Smooth muscle cell (in vitro differentiated cells): ENCODE measurements around the gene KRTAP6-3. TPM values are rescaled to one million over a fixed set of nuclear protein-coding genes. Genes with fewer than 3 reads are reported as not detected.

Source experiments
- DNase-seq: peaks from one replicate; lab custom pipeline; 2025; ENCODE audit not compliant: unreplicated experiment; lab: John Stamatoyannopoulos, UW
- H2AFZ ChIP-seq: fragments of 200-600 bp; sonication (generic); 2 replicates; pipeline ENCODE4 v1.6.0; 2016; ENCODE audit warnings: antibody characterized with exemption, low read depth, mild to moderate bottlenecking
- H3F3A ChIP-seq: fragments of 200-600 bp; sonication (generic); 2 replicates; pipeline ENCODE4 v1.6.0; 2017; ENCODE audit warnings: antibody characterized with exemption, low read depth
- H3K27ac ChIP-seq: fragments of 200-600 bp; sonication (generic); 2 replicates; pipeline ENCODE4 v1.5.1; 2016; ENCODE audit warnings: low read depth, mild to moderate bottlenecking
- H3K27me3 ChIP-seq: fragments of 200-600 bp; sonication (generic); 2 replicates; pipeline ENCODE4 v1.6.1; 2016; ENCODE audit warnings: low read depth, mild to moderate bottlenecking
- H3K36me3 ChIP-seq: fragments of 200-600 bp; sonication (generic); 2 replicates; pipeline ENCODE4 v1.5.1; 2016; ENCODE audit warnings: low read depth
- H3K4me1 ChIP-seq: fragments of 200-600 bp; sonication (generic); 2 replicates; pipeline ENCODE4 v1.5.1; 2016; ENCODE audit warnings: low read depth
- H3K4me2 ChIP-seq: fragments of 200-600 bp; sonication (generic); 2 replicates; pipeline ENCODE4 v1.6.0; 2016; ENCODE audit warnings: mild to moderate bottlenecking
- H3K4me3 ChIP-seq: fragments of 200-600 bp; sonication (generic); 2 replicates; pipeline ENCODE4 v1.5.1; 2016; ENCODE audit warnings: mild to moderate bottlenecking
- H3K79me2 ChIP-seq: fragments of 200-600 bp; sonication (generic); 2 replicates; pipeline ENCODE4 v1.6.0; 2016; ENCODE audit warnings: low read depth, mild to moderate bottlenecking
- H3K9ac ChIP-seq: fragments of 200-600 bp; sonication (generic); 2 replicates; pipeline ENCODE4 v1.6.0; 2016; ENCODE audit warnings: low read depth
- H3K9me3 ChIP-seq: fragments of 200-600 bp; sonication (generic); replicated peaks from 2 replicates; pipeline ENCODE4 v1.5.1; 2016; ENCODE audit warnings: low read depth
- H4K20me1 ChIP-seq: fragments of 200-600 bp; sonication (generic); 2 replicates; pipeline ENCODE4 v1.6.0; 2016; ENCODE audit warnings: low read depth
- CTCF ChIP-seq: fragments of 200-600 bp; sonication (generic); IDR thresholded peaks from 2 replicates; pipeline ENCODE4 v1.5.1; 2017; ENCODE audit warnings: borderline replicate concordance, mild to moderate bottlenecking, antibody characterized with exemption; ENCODE audit not compliant: insufficient read depth, poor library complexity, severe bottlenecking
- WGBS: methylation state at CpG from one replicate; pipeline ENCODE4 v1.1.7; 2016; ENCODE audit warnings: low lambda C conversion rate; 5-methylcytosine and 5-hydroxymethylcytosine counted together
- polyA plus RNA-seq: library from polyadenylated mRNA; unstranded; fragments of >200 nt; fragmentation: Nextera tagmentation; extraction: Ambion mirVana; gene quantifications from 2 replicates; pipeline ENCODE4 v1.2.1, GENCODE V29; 2016
- total RNA-seq: library from RNA; depleted of rRNA; stranded (reverse); fragments of >200 nt; gene quantifications from 2 replicates; pipeline ENCODE4 v1.2.3, GENCODE V29; 2014

Gene KRTAP6-3
- total and polyA plus RNA-seq, 2 experiments from 2014 or later: not detected

- Histone ChIP-seq H3K4me2 (no peak overlapping the region), H2AFZ (no peak overlapping the region)
- WGBS: 89% methylated on average over 2 of the region's 2 CpGs
Measured at GRCh38 chr21:30612132-30612531, 19.9 kb downstream of the KRTAP6-3 start.

GRCh38 chr21:30613836-30614235 lies 21.6 kb downstream of the KRTAP6-3 start, which contains the start of gene KRTAP6-1:
KRTAP6-1 (minus strand) TSS chr21:30613930; CDS start chr21:30613904, 26 bp downstream.
- no peaks in the 10 kb centered on the region for H3K79me2 ChIP-seq
- H4K20me1 ChIP-seq: no peaks in the 10 kb centered on the region
- no peaks in the 10 kb centered on the region for H3K9me3 ChIP-seq
- no peaks in the 10 kb centered on the region for H3K4me1 ChIP-seq
- H3K27me3 ChIP-seq: no peaks in the 10 kb centered on the region
- H3K36me3 ChIP-seq: no peaks in the 10 kb centered on the region
- TF ChIP-seq CTCF: no peak
- no peak within 1 kb of the TSS for H2AFZ ChIP-seq
- no peaks in the 10 kb centered on the region for H3F3A ChIP-seq
- H3K4me2 ChIP-seq: no peak within 1 kb of the TSS
- H3K4me3 ChIP-seq: no peak within 1 kb of the TSS
- no peak within 1 kb of the TSS for H3K9ac ChIP-seq
- H3K27ac ChIP-seq: no peak within 1 kb of the TSS
- WGBS: 68% methylated on average over 2 of the region's 2 CpGs
- no peak for DNase-seq

More at GRCh38 chr21:30612132-30612531, 19.9 kb downstream of the KRTAP6-3 start:
- DNase-seq: no peak
- Histone ChIP-seq H3K27me3 (no peaks in the 10 kb centered on the region), H3K79me2 (no peaks in the 10 kb centered on the region), H3K4me1 (no peaks in the 10 kb centered on the region), H3K9me3 (no peaks in the 10 kb centered on the region), H3K9ac (no peak overlapping the region), H3F3A (no peaks in the 10 kb centered on the region), H3K36me3 (no peaks in the 10 kb centered on the region), H3K4me3 (no peak overlapping the region), H4K20me1 (no peaks in the 10 kb centered on the region), H3K27ac (no peak overlapping the region)
- TF ChIP-seq CTCF: no peak

GRCh38 chr21:30615199-30615598 lies 23.0 kb downstream of the KRTAP6-3 start:
- no peak for TF ChIP-seq CTCF
- no peaks in the 10 kb centered on the region for H3K79me2 ChIP-seq
- no peaks in the 10 kb centered on the region for H3K9me3 ChIP-seq
- DNase-seq: no peak
- H4K20me1 ChIP-seq: no peaks in the 10 kb centered on the region
- H3K4me3 ChIP-seq: no peak overlapping the region
- no peak overlapping the region for H3K27ac ChIP-seq
- H3K36me3 ChIP-seq: no peaks in the 10 kb centered on the region
- no peak overlapping the region for H2AFZ ChIP-seq
- H3K4me2 ChIP-seq: no peak overlapping the region
- H3F3A ChIP-seq: no peaks in the 10 kb centered on the region
- H3K9ac ChIP-seq: no peak overlapping the region
- no peaks in the 10 kb centered on the region for H3K4me1 ChIP-seq
- no peaks in the 10 kb centered on the region for H3K27me3 ChIP-seq

- Histone ChIP-seq H3K4me2 (no peak within 1 kb of the TSS), H3K4me1 (no peaks in the 10 kb centered on the region), H3K4me3 (no peak within 1 kb of the TSS), H3K79me2 (no peaks in the 10 kb centered on the region), H3F3A (no peaks in the 10 kb centered on the region), H3K9ac (no peak within 1 kb of the TSS), H3K27me3 (no peaks in the 10 kb centered on the region), H4K20me1 (no peaks in the 10 kb centered on the region), H3K36me3 (no peaks in the 10 kb centered on the region), H3K9me3 (no peaks in the 10 kb centered on the region), H2AFZ (no peak within 1 kb of the TSS), H3K27ac (no peak within 1 kb of the TSS)
- no peak for TF ChIP-seq CTCF
- DNase-seq: no peak
- 93% methylated on average over 2 of the region's 2 CpGs for WGBS
Measured at GRCh38 chr21:30616125-30616524, 23.9 kb downstream of the KRTAP6-3 start, which contains the start of gene KRTAP20-1. KRTAP20-1 (plus strand) TSS chr21:30616425; CDS start chr21:30616455, 30 bp downstream.
